H9 (cell line): ENCODE measurements around the gene AMPD2. TPM values are rescaled to one million over a fixed set of nuclear protein-coding genes. Genes with fewer than 3 reads are reported as not detected.
"Not testable (repeated sequence)": the region's sequence is repeated elsewhere in the genome, so short reads cannot be mapped to it uniquely, and the experiment has no call there.

Experiments
- DNase-seq: peaks from one replicate; pipeline ENCODE4 v3.0.0-alpha.2; 2017
- H2AFZ ChIP-seq: one replicate; pipeline ENCODE4 v1.6.1; 2013; ENCODE audit warnings: mild to moderate bottlenecking, low read length, control low read depth, moderate library complexity
- H2AK5ac ChIP-seq: 2 replicates; pipeline ENCODE4 v1.6.1; 2013; ENCODE audit warnings: low read length, control low read depth, mixed read lengths; ENCODE audit not compliant: insufficient read length
- H2BK120ac ChIP-seq: one replicate; pipeline ENCODE4 v1.6.1; 2013; ENCODE audit warnings: low read depth, mild to moderate bottlenecking, low read length, control low read depth, inconsistent platforms; ENCODE audit not compliant: poor library complexity, severe bottlenecking
- H2BK12ac ChIP-seq: 2 replicates; pipeline ENCODE4 v1.6.1; 2013; ENCODE audit warnings: low read length, control low read depth, mixed read lengths, low read depth; ENCODE audit not compliant: insufficient read length
- H2BK15ac ChIP-seq: 2 replicates; pipeline ENCODE4 v1.6.1; 2013; ENCODE audit warnings: low read depth, low read length, control low read depth
- H2BK20ac ChIP-seq: one replicate; pipeline ENCODE4 v1.6.1; 2013; ENCODE audit warnings: low read depth, mild to moderate bottlenecking, low read length, control low read depth, inconsistent platforms; ENCODE audit not compliant: poor library complexity, severe bottlenecking
- H2BK5ac ChIP-seq: 2 replicates; pipeline ENCODE4 v1.6.1; 2013; ENCODE audit warnings: low read length, control low read depth, mixed read lengths; ENCODE audit not compliant: insufficient read length
- H3K14ac ChIP-seq: 2 replicates; pipeline ENCODE4 v1.6.1; 2013; ENCODE audit warnings: low read length, control low read depth; ENCODE audit not compliant: insufficient read depth
- H3K18ac ChIP-seq: 2 replicates; pipeline ENCODE4 v1.6.1; 2013; ENCODE audit warnings: low read depth, mild to moderate bottlenecking, mixed read lengths, low read length, control low read depth; ENCODE audit not compliant: insufficient read length
- H3K23ac ChIP-seq: 2 replicates; pipeline ENCODE4 v1.6.1; 2013; ENCODE audit warnings: low read length, control low read depth, mixed read lengths, low read depth; ENCODE audit not compliant: insufficient read length
- H3K23me2 ChIP-seq: 2 replicates; pipeline ENCODE4 v1.6.1; 2013; ENCODE audit warnings: low read depth, mild to moderate bottlenecking, mixed read lengths, low read length, control low read depth; ENCODE audit not compliant: insufficient read length, poor library complexity, severe bottlenecking
- H3K27ac ChIP-seq: 2 replicates; pipeline ENCODE4 v1.5.1; 2013; ENCODE audit warnings: low read length, control low read depth, mixed read lengths, low read depth; ENCODE audit not compliant: insufficient read length
- H3K27me3 ChIP-seq: 2 replicates; pipeline ENCODE4 v1.6.1; 2013; ENCODE audit warnings: low read length, control low read depth, inconsistent platforms; ENCODE audit not compliant: insufficient read depth
- H3K4ac ChIP-seq: 2 replicates; pipeline ENCODE4 v1.6.1; 2013; ENCODE audit warnings: low read depth, mild to moderate bottlenecking, control low read depth, inconsistent platforms, low read length, moderate library complexity
- H3K4me1 ChIP-seq: 2 replicates; pipeline ENCODE4 v1.6.1; 2013; ENCODE audit warnings: low read length, control low read depth, inconsistent platforms; ENCODE audit not compliant: insufficient read depth
- H3K4me2 ChIP-seq: 2 replicates; pipeline ENCODE4 v1.6.1; 2013; ENCODE audit warnings: low read length, control low read depth, mixed read lengths; ENCODE audit not compliant: insufficient read length, insufficient read depth
- H3K56ac ChIP-seq: 2 replicates; pipeline ENCODE4 v1.6.1; 2013; ENCODE audit warnings: low read depth, mild to moderate bottlenecking, mixed read lengths, low read length, control low read depth; ENCODE audit not compliant: insufficient read length
- H3K79me1 ChIP-seq: 2 replicates; pipeline ENCODE4 v1.6.1; 2013; ENCODE audit warnings: low read depth, mild to moderate bottlenecking, moderate library complexity, low read length, control low read depth, inconsistent platforms; ENCODE audit not compliant: insufficient read depth, poor library complexity, severe bottlenecking
- H3K79me2 ChIP-seq: 2 replicates; pipeline ENCODE4 v1.6.1; 2013; ENCODE audit warnings: low read length, control low read depth, inconsistent platforms; ENCODE audit not compliant: insufficient read depth
- H3K9ac ChIP-seq: 2 replicates; pipeline ENCODE4 v1.6.1; 2013; ENCODE audit warnings: low read length, control low read depth, mixed read lengths; ENCODE audit not compliant: insufficient read length; ENCODE audit errors: extremely low read depth
- H3K9me3 ChIP-seq: one replicate; pipeline ENCODE4 v1.6.1; 2013; ENCODE audit warnings: low read depth, low read length, inconsistent platforms; ENCODE audit not compliant: control insufficient read depth
- H3T11ph ChIP-seq: one replicate; pipeline ENCODE4 v1.6.1; 2013; ENCODE audit warnings: mild to moderate bottlenecking, low read length, control low read depth, inconsistent platforms
- H4K20me1 ChIP-seq: one replicate; pipeline ENCODE4 v1.6.1; 2013; ENCODE audit not compliant: control insufficient read depth, insufficient read length, insufficient read depth
- H4K5ac ChIP-seq: 2 replicates; pipeline ENCODE4 v1.6.1; 2013; ENCODE audit warnings: low read depth, mild to moderate bottlenecking, mixed read lengths, low read length, control low read depth; ENCODE audit not compliant: insufficient read length
- H4K8ac ChIP-seq: replicated peaks from 2 replicates; pipeline ENCODE4 v1.6.1; 2013; ENCODE audit warnings: low read length, control low read depth, mixed read lengths, low read depth; ENCODE audit not compliant: insufficient read length
- H4K91ac ChIP-seq: 2 replicates; pipeline ENCODE4 v1.6.1; 2013; ENCODE audit warnings: low read depth, mild to moderate bottlenecking, moderate library complexity, mixed read lengths, low read length, control low read depth; ENCODE audit not compliant: insufficient read length
- H3K27ac Mint-ChIP-seq, 3 experiments: 2 replicates in 2 of 3; 3 replicates in 1 of 3; pipeline ENCODE4 v1.8.0; 2020 to 2021; ENCODE audit warnings: mixed read lengths in 3 of 3, mild to moderate bottlenecking in 1 of 3, moderate library complexity in 1 of 3
- H3K27me3 Mint-ChIP-seq: 2 replicates; pipeline ENCODE4 v1.8.0; 2021; ENCODE audit warnings: low read depth, mild to moderate bottlenecking, moderate library complexity, mixed read lengths
- H3K36me3 Mint-ChIP-seq, 3 experiments: 2 replicates in 2 of 3; 3 replicates in 1 of 3; pipeline ENCODE4 v1.8.0; 2020 to 2021; ENCODE audit warnings: low read depth in 3 of 3, mixed read lengths in 3 of 3; ENCODE audit not compliant: insufficient read depth in 1 of 3
- H3K4me1 Mint-ChIP-seq, 2 experiments: 2 replicates each; pipeline ENCODE4 v1.8.0; 2020; ENCODE audit warnings: mixed read lengths in 2 of 2
- H3K4me3 Mint-ChIP-seq, 2 experiments: 2 replicates in 1 of 2; 3 replicates in 1 of 2; pipeline ENCODE4 v1.8.0; 2020 to 2021; ENCODE audit warnings: mild to moderate bottlenecking in 2 of 2, mixed read lengths in 2 of 2, moderate library complexity in 1 of 2
- H3K9me3 Mint-ChIP-seq, 2 experiments: 2 replicates in 1 of 2; 3 replicates in 1 of 2; pipeline ENCODE4 v1.8.0; 2020; ENCODE audit warnings: mild to moderate bottlenecking in 2 of 2, mixed read lengths in 2 of 2, moderate library complexity in 1 of 2
- WGBS: extraction: QIAGEN DNeasy Blood & Tissue Kit; methylation state at CpG from one replicate; pipeline ENCODE4 v1.1.7; 2013; ENCODE audit warnings: missing lambda C conversion rate, low lambda C conversion rate, mixed read lengths; ENCODE audit not compliant: insufficient read length; ENCODE audit errors: extremely low coverage; 5-methylcytosine and 5-hydroxymethylcytosine counted together
- total RNA-seq: library from RNA; stranded (reverse); gene quantifications from 2 replicates; pipeline ENCODE4 v1.2.1, GENCODE V29; 2021
- TF ChIP-seq, protein P1 (sequence below): fragments of 200-600 bp; sonication (generic); conservative IDR thresholded peaks from 3 replicates; pipeline ENCODE4 v1.8.0; 2021; ENCODE audit warnings: antibody characterized with exemption, mild to moderate bottlenecking

AMPD2 gene
- total RNA-seq, 1 experiment from 2014 or later: 65.1 TPM

GRCh38 chr1:109671067-109671466 lies 51.4 kb downstream of the AMPD2 start:
- H2BK20ac ChIP-seq: no peak overlapping the region
- H2BK5ac ChIP-seq: no peak overlapping the region
- peaks cover 0 to 11% (median 0%) of the 10 kb centered on the region in 3 experiments; a peak in 2 of 7 replicates for H3K36me3 Mint-ChIP-seq
- H3K56ac ChIP-seq: no peak overlapping the region
- H3K79me1 ChIP-seq: no peaks in the 10 kb centered on the region
- H4K5ac ChIP-seq: no peak overlapping the region
- H2BK120ac ChIP-seq: no peak overlapping the region
- H3K18ac ChIP-seq: no peak overlapping the region
- no peaks in the 10 kb centered on the region for H3K4me1 ChIP-seq
- H3K79me2 ChIP-seq: no peaks in the 10 kb centered on the region
- H2AFZ ChIP-seq: no peak overlapping the region
- H3K27ac Mint-ChIP-seq: no peak overlapping the region
- TF ChIP-seq, protein P1, sequence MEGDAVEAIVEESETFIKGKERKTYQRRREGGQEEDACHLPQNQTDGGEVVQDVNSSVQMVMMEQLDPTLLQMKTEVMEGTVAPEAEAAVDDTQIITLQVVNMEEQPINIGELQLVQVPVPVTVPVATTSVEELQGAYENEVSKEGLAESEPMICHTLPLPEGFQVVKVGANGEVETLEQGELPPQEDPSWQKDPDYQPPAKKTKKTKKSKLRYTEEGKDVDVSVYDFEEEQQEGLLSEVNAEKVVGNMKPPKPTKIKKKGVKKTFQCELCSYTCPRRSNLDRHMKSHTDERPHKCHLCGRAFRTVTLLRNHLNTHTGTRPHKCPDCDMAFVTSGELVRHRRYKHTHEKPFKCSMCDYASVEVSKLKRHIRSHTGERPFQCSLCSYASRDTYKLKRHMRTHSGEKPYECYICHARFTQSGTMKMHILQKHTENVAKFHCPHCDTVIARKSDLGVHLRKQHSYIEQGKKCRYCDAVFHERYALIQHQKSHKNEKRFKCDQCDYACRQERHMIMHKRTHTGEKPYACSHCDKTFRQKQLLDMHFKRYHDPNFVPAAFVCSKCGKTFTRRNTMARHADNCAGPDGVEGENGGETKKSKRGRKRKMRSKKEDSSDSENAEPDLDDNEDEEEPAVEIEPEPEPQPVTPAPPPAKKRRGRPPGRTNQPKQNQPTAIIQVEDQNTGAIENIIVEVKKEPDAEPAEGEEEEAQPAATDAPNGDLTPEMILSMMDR: no peak
- H3K9me3 Mint-ChIP-seq: peaks cover 0 to 2% of the 10 kb centered on the region in 2 experiments; a peak in 1 of 5 replicates
- H2BK15ac ChIP-seq: no peak overlapping the region
- no peak overlapping the region for H3K4ac ChIP-seq
- no peak overlapping the region for H2AK5ac ChIP-seq
- H3K23me2 ChIP-seq: peaks cover 3% of the 10 kb centered on the region
- H4K20me1 ChIP-seq: no peaks in the 10 kb centered on the region
- H2BK12ac ChIP-seq: no peak overlapping the region
- H4K8ac ChIP-seq: no peak overlapping the region
- no CpG with 5 or more reads among the region's 5 CpGs for WGBS
- no peak overlapping the region for H3K4me2 ChIP-seq
- H3K27me3 ChIP-seq: no peaks in the 10 kb centered on the region
- peaks cover 8% of the 10 kb centered on the region for H3K27me3 Mint-ChIP-seq
- H3K9me3 ChIP-seq: no peaks in the 10 kb centered on the region
- DNase-seq: no peak
- peaks cover 8 to 13% of the 10 kb centered on the region in 2 experiments; a peak in 3 of 4 replicates for H3K4me1 Mint-ChIP-seq
- H3K23ac ChIP-seq: no peak overlapping the region
- no peak overlapping the region for H3T11ph ChIP-seq
- H3K14ac ChIP-seq: no peak overlapping the region
- H3K27ac ChIP-seq: no peak overlapping the region
- H3K9ac ChIP-seq: no peak overlapping the region
- no peak overlapping the region for H3K4me3 Mint-ChIP-seq
- H4K91ac ChIP-seq: no peak overlapping the region

GRCh38 chr1:109673861-109674260 lies 54.2 kb downstream of the AMPD2 start:
- H3K4me1 Mint-ChIP-seq, H4K91ac ChIP-seq, H3K27me3 ChIP-seq, H3K9me3 Mint-ChIP-seq, H4K5ac ChIP-seq, H2BK120ac ChIP-seq, H3K79me2 ChIP-seq, H2BK15ac ChIP-seq, H3K18ac ChIP-seq, H3K23me2 ChIP-seq, H2BK12ac ChIP-seq, H3K27ac ChIP-seq, H3K4me2 ChIP-seq, H3K79me1 ChIP-seq, H3T11ph ChIP-seq, H2BK20ac ChIP-seq, H3K4ac ChIP-seq, H3K14ac ChIP-seq, H3K4me1 ChIP-seq, H3K9me3 ChIP-seq, H3K9ac ChIP-seq, H3K56ac ChIP-seq, H2BK5ac ChIP-seq, H3K4me3 Mint-ChIP-seq, H2AK5ac ChIP-seq, DNase-seq, H3K23ac ChIP-seq, H3K27ac Mint-ChIP-seq, H2AFZ ChIP-seq, H4K20me1 ChIP-seq, H4K8ac ChIP-seq, H3K27me3 Mint-ChIP-seq: not testable (repeated sequence)
- no CpG with 5 or more reads among the region's 2 CpGs for WGBS
- H3K36me3 Mint-ChIP-seq: peaks cover 0 to 11% (median 0%) of the 10 kb centered on the region in 3 experiments; a peak in 2 of 7 replicates
